HG03457 (cell line): ENCODE results near the gene SLC17A1.

Source experiments
- ATAC-seq: cut with Tn5 transposase; IDR thresholded peaks from one replicate; pipeline ENCODE4 v1.9.1; 2021; ENCODE audit warnings: moderate number of reproducible peaks; ENCODE audit not compliant: unreplicated experiment

SLC17A1 gene

GRCh38 chr6:25833136-25833535, 1.3 kb upstream of the SLC17A1 start:
- no peak for ATAC-seq

GRCh38 chr6:25832670-25833069, 818 bp upstream of the SLC17A1 start:
- no peak for ATAC-seq

- ATAC-seq: no peak
These were observed 433 bp upstream of the SLC17A1 start for GRCh38 chr6:25832307-25832662.

- no peak for ATAC-seq
These were observed 1.4 kb downstream of the SLC17A1 start for GRCh38 chr6:25830458-25830857.

GRCh38 chr6:25829375-25829774, 2.5 kb downstream of the SLC17A1 start:
- ATAC-seq: no peak

GRCh38 chr6:25821341-25821740, 10.5 kb downstream of the SLC17A1 start:
- ATAC-seq: no peak

- ATAC-seq: no peak
These were observed 15.6 kb downstream of the SLC17A1 start for GRCh38 chr6:25816252-25816651.

- no peak for ATAC-seq
These were observed 16.7 kb downstream of the SLC17A1 start for GRCh38 chr6:25815194-25815593.

GRCh38 chr6:25804804-25805203, 27.0 kb downstream of the SLC17A1 start:
- no peak for ATAC-seq

- no peak for ATAC-seq
These were observed 30.4 kb downstream of the SLC17A1 start for GRCh38 chr6:25801436-25801835.

GRCh38 chr6:25794784-25795183, 37.1 kb downstream of the SLC17A1 start:
- no peak for ATAC-seq

- ATAC-seq: no peak
These were observed 37.9 kb downstream of the SLC17A1 start for GRCh38 chr6:25793970-25794369.

GRCh38 chr6:25792016-25792415, 39.8 kb downstream of the SLC17A1 start:
- no peak for ATAC-seq

- ATAC-seq: no peak
These were observed 42.4 kb downstream of the SLC17A1 start for GRCh38 chr6:25789475-25789874.

GRCh38 chr6:25788305-25788922, 43.4 kb downstream of the SLC17A1 start:
- no peak for ATAC-seq

- no peak for ATAC-seq
These were observed 44.4 kb downstream of the SLC17A1 start for GRCh38 chr6:25787428-25787827.

- no peak for ATAC-seq
These were observed 50.7 kb downstream of the SLC17A1 start for GRCh38 chr6:25781134-25781533.

GRCh38 chr6:25777856-25778649, 53.8 kb downstream of the SLC17A1 start:
- ATAC-seq: no peak

GRCh38 chr6:25777031-25777430, 54.8 kb downstream of the SLC17A1 start:
- ATAC-seq: no peak

- no peak for ATAC-seq
These were observed 57.6 kb downstream of the SLC17A1 start for GRCh38 chr6:25774120-25774715.

GRCh38 chr6:25769983-25770382, 61.9 kb downstream of the SLC17A1 start:
- ATAC-seq: no peak

GRCh38 chr6:25768566-25768965, 63.3 kb downstream of the SLC17A1 start:
- no peak for ATAC-seq
